HCT116 (cell line): Measurements from ENCODE around the gene TAMALIN. TPM values are rescaled to one million over a fixed set of nuclear protein-coding genes. Genes with fewer than 3 reads are reported as not detected.

ENCODE experiments used
- ATAC-seq: fragments of 200-7000 bp; cut with Tn5 transposase; 2 replicates; pipeline ENCODE4 v1.9.1; 2020; ENCODE audit warnings: mild to moderate bottlenecking, moderate library complexity
- BruUV-seq: library from RNA; stranded (reverse); fragments of 400-500 nt; replicated peaks from 2 replicates; lab custom pipeline; 2021; lab: Mats Ljungman, UMichigan
- CTCF ChIA-PET: fragments of 300-600 bp; sonication (Branson Sonifier 250); formaldehyde crosslinking; loops from one replicate; lab custom pipeline; 2021; ENCODE audit warnings: antibody characterized with exemption; lab: Charles Lee
- POLR2A ChIA-PET: fragments of 300-600, 350-600 bp; sonication (Branson Sonifier 250); formaldehyde crosslinking; loops from one replicate; lab custom pipeline; 2021; ENCODE audit warnings: antibody characterized with exemption; lab: Charles Lee
- RAD21 ChIA-PET, 2 experiments: fragments of 300-600 bp; sonication (Branson Sonifier 250); formaldehyde crosslinking; loops; one replicate each; lab custom pipeline; 2023; ENCODE audit warnings: low total read pairs in 2 of 2; ENCODE audit not compliant: uncharacterized antibody in 2 of 2, unreplicated experiment in 2 of 2, low non-redundant PET in 1 of 2; lab: Charles Lee
- DNase-seq: peaks from one replicate; pipeline ENCODE4 v3.0.0-alpha.2; 2010; ENCODE audit warnings: low read depth, low spot score
- H2AFZ ChIP-seq: fragments of 200-600 bp; shearing (Covaris generic), sonication (generic); 2 replicates; pipeline ENCODE4 v1.6.1; 2017; ENCODE audit warnings: low read depth, mixed run types, mixed read lengths, antibody characterized with exemption, low read length; ENCODE audit not compliant: poor library complexity, severe bottlenecking
- H3K27ac ChIP-seq: 2 replicates; pipeline ENCODE4 v1.5.1; 2012; ENCODE audit warnings: low read depth, low read length
- H3K27me3 ChIP-seq: fragments of 200-600 bp; sonication (generic); 2 replicates; pipeline ENCODE4 v1.6.1; 2016; ENCODE audit warnings: mixed run types, low read length, mixed read lengths; ENCODE audit not compliant: insufficient read depth
- H3K36me3 ChIP-seq, 2 experiments: fragments of 200-500 bp in 1 of 2; fragments of 200-600 bp in 1 of 2; sonication (Bioruptor generic) in 1 of 2; sonication (generic) in 1 of 2; 2 replicates each; pipeline versions ENCODE4 v1.5.1 to v1.6.1; 2014 to 2016; ENCODE audit warnings: low read length in 2 of 2, inconsistent platforms in 1 of 2, mixed read lengths in 1 of 2, mixed run types in 1 of 2; ENCODE audit not compliant: insufficient read depth in 2 of 2, control insufficient read depth in 1 of 2
- H3K4me1 ChIP-seq, 2 experiments: fragments of 200-600 bp in 1 of 2; sonication (generic) in 1 of 2; 2 replicates each; pipeline versions ENCODE4 v1.5.1 to v1.6.1; 2012 to 2017; ENCODE audit warnings: low read length in 2 of 2, inconsistent platforms in 1 of 2, mild to moderate bottlenecking in 1 of 2, mixed read lengths in 1 of 2, mixed run types in 1 of 2, moderate library complexity in 1 of 2; ENCODE audit not compliant: insufficient read depth in 2 of 2, control insufficient read depth in 1 of 2
- H3K4me2 ChIP-seq: fragments of 200-600 bp; sonication (generic); 2 replicates; pipeline ENCODE4 v1.6.1; 2017; ENCODE audit warnings: mixed run types, low read length, mixed read lengths
- H3K4me3 ChIP-seq, 2 experiments: fragments of 200-600 bp in 1 of 2; sonication (generic) in 1 of 2; replicated peaks in 1 of 2; 2 replicates each; pipeline ENCODE4 v1.5.1; 2011 to 2016; ENCODE audit warnings: low read length in 2 of 2, control low read depth in 1 of 2, low read depth in 1 of 2, mild to moderate bottlenecking in 1 of 2, mixed read lengths in 1 of 2, mixed run types in 1 of 2
- H3K79me2 ChIP-seq: fragments of 200-600 bp; sonication (generic); 2 replicates; pipeline ENCODE4 v1.6.1; 2017; ENCODE audit warnings: mild to moderate bottlenecking, mixed run types, low read length, moderate library complexity, mixed read lengths; ENCODE audit not compliant: insufficient read depth
- H3K9ac ChIP-seq: fragments of 200-600 bp; sonication (generic); 2 replicates; pipeline ENCODE4 v1.6.1; 2016; ENCODE audit warnings: low read length, mixed read lengths
- H3K9me2 ChIP-seq: fragments of 200-600 bp; sonication (generic), shearing (Covaris generic); 2 replicates; pipeline ENCODE4 v1.6.1; 2017; ENCODE audit warnings: mixed run types, mild to moderate bottlenecking, moderate library complexity; ENCODE audit not compliant: insufficient read depth
- H3K9me3 ChIP-seq, 2 experiments: fragments of 200-500 bp in 1 of 2; fragments of 200-600 bp in 1 of 2; sonication (Bioruptor generic) in 1 of 2; sonication (generic) in 1 of 2; 2 replicates each; pipeline ENCODE4 v1.6.1; 2014 to 2017; ENCODE audit warnings: low read length in 2 of 2, mixed read lengths in 2 of 2, inconsistent platforms in 1 of 2, low read depth in 1 of 2, mild to moderate bottlenecking in 1 of 2, mixed run types in 1 of 2, moderate library complexity in 1 of 2; ENCODE audit not compliant: control insufficient read depth in 1 of 2, insufficient read depth in 1 of 2
- H4K20me1 ChIP-seq: fragments of 200-600 bp; sonication (generic), shearing (Covaris generic); 2 replicates; pipeline ENCODE4 v1.6.1; 2017; ENCODE audit warnings: mixed run types, mild to moderate bottlenecking, moderate library complexity; ENCODE audit not compliant: insufficient read depth
- CBX3 ChIP-seq: IDR thresholded peaks from 2 replicates; pipeline ENCODE4 v1.6.1; 2012; ENCODE audit warnings: low read depth
- CEBPB ChIP-seq: IDR thresholded peaks from 2 replicates; pipeline ENCODE4 v1.6.1; 2012; ENCODE audit warnings: low read depth
- EGR1 ChIP-seq: IDR thresholded peaks from 2 replicates; pipeline ENCODE4 v1.6.1; 2012; ENCODE audit warnings: low read depth
- ELF1 ChIP-seq: IDR thresholded peaks from 2 replicates; pipeline ENCODE4 v1.6.1; 2012; ENCODE audit warnings: low read depth, borderline replicate concordance
- FOSL1 ChIP-seq: IDR thresholded peaks from 2 replicates; pipeline ENCODE4 v1.6.1; 2012; ENCODE audit warnings: low read depth
- POLR2A ChIP-seq: IDR thresholded peaks from 2 replicates; pipeline ENCODE4 v1.7.0; 2011; ENCODE audit warnings: borderline replicate concordance; ENCODE audit not compliant: insufficient read depth, insufficient read length; ENCODE audit errors: extremely low read depth
- POLR2AphosphoS5 ChIP-seq: IDR thresholded peaks from 2 replicates; pipeline ENCODE4 v1.6.1; 2011; ENCODE audit warnings: mild to moderate bottlenecking, low read depth, low read length, moderate library complexity
- RAD21 ChIP-seq: IDR thresholded peaks from 2 replicates; pipeline ENCODE4 v1.6.1; 2012; ENCODE audit warnings: low read depth, mild to moderate bottlenecking
- SIN3A ChIP-seq: IDR thresholded peaks from 2 replicates; pipeline ENCODE4 v1.6.1; 2012; ENCODE audit warnings: low read depth
- SP1 ChIP-seq: IDR thresholded peaks from 2 replicates; pipeline ENCODE4 v1.6.1; 2012; ENCODE audit warnings: low read depth
- SRF ChIP-seq: IDR thresholded peaks from 2 replicates; pipeline ENCODE4 v1.6.1; 2012; ENCODE audit warnings: low read depth
- ZNF274 ChIP-seq: fragments of 200-500 bp; sonication (Bioruptor generic); IDR thresholded peaks from 2 replicates; pipeline ENCODE4 v1.6.1; 2014; ENCODE audit warnings: mild to moderate bottlenecking, low read depth, low read length, inconsistent platforms
- intact Hi-C: fragments of 100-400 bp; cut with micrococcal nuclease; formaldehyde crosslinking; loops from 2 replicates; pipeline ENCODE4 v1.10.0; 2022
- total RNA-seq: library from RNA; stranded (reverse); gene quantifications from one replicate; pipeline ENCODE4 v1.2.1, GENCODE V29; 2021; ENCODE audit not compliant: unreplicated experiment

The TAMALIN gene
- total RNA-seq, 1 experiment from 2014 or later, result 1.1 TPM

DNA sequence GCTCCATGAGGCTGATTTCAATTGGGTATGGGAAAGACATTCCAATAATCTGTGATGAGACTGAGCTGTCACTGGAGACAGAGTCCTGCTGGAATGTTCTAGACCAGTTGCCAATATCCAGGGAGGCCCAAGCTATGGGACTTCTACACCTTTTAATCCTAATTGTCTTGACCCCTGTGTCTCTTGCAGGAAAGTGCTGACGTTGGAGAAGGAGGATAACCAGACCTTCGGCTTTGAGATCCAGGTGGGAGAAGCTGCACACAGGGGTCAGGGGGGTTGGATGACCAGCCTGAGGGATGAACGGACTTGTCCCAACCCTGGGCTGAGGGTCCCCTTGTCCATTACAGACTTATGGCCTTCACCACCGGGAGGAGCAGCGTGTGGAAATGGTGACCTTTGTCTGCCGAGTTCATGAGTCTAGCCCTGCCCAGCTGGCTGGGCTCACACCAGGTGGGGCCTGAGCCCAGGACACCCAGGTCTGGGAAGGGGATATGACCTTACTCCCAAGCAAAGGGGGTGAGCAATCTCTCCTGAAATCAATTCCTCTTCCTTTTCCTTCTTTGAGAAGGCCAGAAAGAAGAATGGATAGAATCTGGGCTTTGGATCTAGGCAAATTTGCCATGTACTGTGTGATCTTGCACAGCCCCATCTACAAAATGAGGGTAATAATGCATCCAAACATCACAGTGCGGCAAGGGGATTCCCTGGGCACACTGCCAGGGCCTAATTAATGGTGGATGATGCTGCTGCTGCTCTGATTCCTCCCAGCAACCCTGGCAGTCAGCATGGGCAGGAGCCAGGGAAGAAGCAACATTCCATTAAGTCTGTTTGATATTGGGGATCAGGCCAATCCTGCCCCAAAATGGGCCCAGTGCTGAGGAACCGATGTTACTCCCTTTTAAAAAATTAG is 4.2 kb downstream of the TAMALIN start:
- H3K9me2 ChIP-seq, result no peaks in the 10 kb centered on the region
- H4K20me1 ChIP-seq, result no peaks in the 10 kb centered on the region
- no peaks in the 10 kb centered on the region for H3K27me3 ChIP-seq
- ATAC-seq, result no peak
- H3K4me3 ChIP-seq, result no peak overlapping the region
- ChIA-PET POLR2A (no interaction called here), CTCF (interaction anchor here (1.0 to 2.9 kb wide), 3 partner anchors 10 to 14 kb away, joined by 3 to 10 read pairs (median 9); no protein-coding TSS in a partner anchor), RAD21 (no interaction called here)
- TF ChIP-seq CEBPB (no peak), POLR2A (no peak), POLR2AphosphoS5 (no peak), ZNF274 (no peak), SRF (no peak), SP1 (no peak), FOSL1 (no peak), ELF1 (no peak), CBX3 (no peak), SIN3A (no peak), EGR1 (no peak), RAD21 (no peak)
- H3K9me3 ChIP-seq, result no peaks in the 10 kb centered on the region
- no peaks in the 10 kb centered on the region for H3K79me2 ChIP-seq
- H3K4me1 ChIP-seq, result no peaks in the 10 kb centered on the region
- intact Hi-C loops, result no loop called here
- H2AFZ ChIP-seq, result no peak overlapping the region
- no peaks in the 10 kb centered on the region for H3K36me3 ChIP-seq
- no peak overlapping the region for H3K4me2 ChIP-seq
- H3K27ac ChIP-seq, result no peak overlapping the region
- no TSS peak for BruUV-seq
- DNase-seq, result no peak
- no peak overlapping the region for H3K9ac ChIP-seq
